MM.1S (cell line): ENCODE measurements around the gene MNS1.

ENCODE experiments used
- DNase-seq: peaks from one replicate; pipeline ENCODE4 v3.0.0-alpha.2; 2015
- H2AFZ ChIP-seq: fragments of 300-600 bp; sonication (generic); 2 replicates; pipeline ENCODE4 v1.6.0; 2016; ENCODE audit warnings: antibody characterized with exemption, low read length
- H3F3A ChIP-seq: fragments of 300-600 bp; sonication (generic); 2 replicates; pipeline ENCODE4 v1.6.1; 2016; ENCODE audit warnings: mild to moderate bottlenecking, antibody characterized with exemption, low read length, moderate library complexity, mixed read lengths; ENCODE audit not compliant: insufficient read depth
- H3K27ac ChIP-seq: fragments of 300-600 bp; sonication (generic); 2 replicates; pipeline ENCODE4 v1.5.1; 2016; ENCODE audit warnings: mild to moderate bottlenecking, low read length
- H3K27me3 ChIP-seq: fragments of 300-600 bp; sonication (generic); replicated peaks from 2 replicates; pipeline ENCODE4 v1.6.0; 2016; ENCODE audit warnings: low read length; ENCODE audit not compliant: insufficient read depth
- H3K36me3 ChIP-seq: fragments of 300-600 bp; sonication (generic); replicated peaks from 2 replicates; pipeline ENCODE4 v1.6.1; 2016; ENCODE audit warnings: mild to moderate bottlenecking, low read length, mixed read lengths; ENCODE audit not compliant: insufficient read depth
- H3K4me1 ChIP-seq: fragments of 300-600 bp; sonication (generic); 2 replicates; pipeline ENCODE4 v1.6.1; 2016; ENCODE audit warnings: low read length, mixed read lengths
- H3K4me2 ChIP-seq: fragments of 300-600 bp; sonication (generic); 2 replicates; pipeline ENCODE4 v1.6.0; 2016; ENCODE audit warnings: low read depth, low read length
- H3K4me3 ChIP-seq: fragments of 300-600 bp; sonication (generic); 2 replicates; pipeline ENCODE4 v1.5.1; 2016; ENCODE audit warnings: low read length, mixed read lengths
- H3K79me2 ChIP-seq: fragments of 300-600 bp; sonication (generic); 2 replicates; pipeline ENCODE4 v1.6.1; 2016; ENCODE audit warnings: mixed run types, low read length, mixed read lengths
- H3K9ac ChIP-seq: fragments of 300-600 bp; sonication (generic); 2 replicates; pipeline ENCODE4 v1.6.1; 2016; ENCODE audit warnings: low read length, mixed read lengths
- H3K9me2 ChIP-seq: fragments of 300-600 bp; sonication (generic); replicated peaks from 2 replicates; pipeline ENCODE4 v1.6.1; 2016; ENCODE audit warnings: mild to moderate bottlenecking, low read length, mixed read lengths; ENCODE audit not compliant: insufficient read depth
- H3K9me3 ChIP-seq: fragments of 300-600 bp; sonication (generic); replicated peaks from 2 replicates; pipeline ENCODE4 v1.6.1; 2016; ENCODE audit warnings: mild to moderate bottlenecking, low read length, mixed read lengths; ENCODE audit not compliant: insufficient read depth
- H4K20me1 ChIP-seq: fragments of 300-600 bp; sonication (generic); 2 replicates; pipeline ENCODE4 v1.6.1; 2016; ENCODE audit warnings: mild to moderate bottlenecking, low read length, moderate library complexity, mixed read lengths; ENCODE audit not compliant: insufficient read depth
- CTCF ChIP-seq: fragments of 300-600 bp; sonication (generic); IDR thresholded peaks from 2 replicates; pipeline ENCODE4 v1.5.1; 2016; ENCODE audit warnings: antibody characterized with exemption, low read length, mixed read lengths
- EZH2 ChIP-seq: fragments of 300-600 bp; sonication (generic); optimal IDR thresholded peaks from 2 replicates; pipeline ENCODE3; 2017; ENCODE audit warnings: low read depth, mild to moderate bottlenecking, antibody characterized with exemption, low read length, mixed read lengths
- EZH2phosphoT487 ChIP-seq: fragments of 300-600 bp; sonication (generic); IDR thresholded peaks from 2 replicates; pipeline ENCODE4 v1.6.1; 2018; ENCODE audit warnings: antibody characterized with exemption, low read length

Gene MNS1

GRCh38 chr15:56385908-56386307, 79.0 kb downstream of the MNS1 start:
- Histone ChIP-seq H3K79me2 (peaks cover 96% of the 10 kb centered on the region), H3F3A (no peaks in the 10 kb centered on the region), H2AFZ (no peak overlapping the region), H3K4me1 (peaks cover 3% of the 10 kb centered on the region; the same call in 1 of the 2 replicates), H3K9me2 (no peaks in the 10 kb centered on the region), H3K27ac (no peak overlapping the region), H3K9ac (no peak overlapping the region), H3K27me3 (no peaks in the 10 kb centered on the region), H3K36me3 (peaks cover 10% of the 10 kb centered on the region; the same call in 1 of the 2 replicates), H3K4me2 (no peak overlapping the region), H3K9me3 (no peaks in the 10 kb centered on the region), H4K20me1 (no peaks in the 10 kb centered on the region), H3K4me3 (no peak overlapping the region)
- no peak for DNase-seq
- TF ChIP-seq EZH2phosphoT487 (no peak), CTCF (no peak)

- H3K27me3 ChIP-seq: no peaks in the 10 kb centered on the region
Measured at GRCh38 chr15:56383010-56383409, 81.9 kb downstream of the MNS1 start.

More at GRCh38 chr15:56383010-56383409, 81.9 kb downstream of the MNS1 start:
- Histone ChIP-seq H2AFZ (no peak overlapping the region), H3K36me3 (peaks cover 13% of the 10 kb centered on the region; the same call in 1 of the 2 replicates), H4K20me1 (no peaks in the 10 kb centered on the region), H3K79me2 (peaks cover 100% of the 10 kb centered on the region), H3K9ac (no peak overlapping the region), H3K27ac (no peak overlapping the region), H3K9me3 (no peaks in the 10 kb centered on the region), H3K9me2 (no peaks in the 10 kb centered on the region), H3K4me2 (no peak overlapping the region), H3F3A (no peaks in the 10 kb centered on the region), H3K4me3 (no peak overlapping the region), H3K4me1 (no peaks in the 10 kb centered on the region; the same call in 1 of the 2 replicates)
- no peak for TF ChIP-seq EZH2phosphoT487
- TF ChIP-seq EZH2: no peak
- no peak for TF ChIP-seq CTCF
- DNase-seq: no peak
